Measurements from ENCODE around the gene DIP2C.

DIP2C gene

DNA sequence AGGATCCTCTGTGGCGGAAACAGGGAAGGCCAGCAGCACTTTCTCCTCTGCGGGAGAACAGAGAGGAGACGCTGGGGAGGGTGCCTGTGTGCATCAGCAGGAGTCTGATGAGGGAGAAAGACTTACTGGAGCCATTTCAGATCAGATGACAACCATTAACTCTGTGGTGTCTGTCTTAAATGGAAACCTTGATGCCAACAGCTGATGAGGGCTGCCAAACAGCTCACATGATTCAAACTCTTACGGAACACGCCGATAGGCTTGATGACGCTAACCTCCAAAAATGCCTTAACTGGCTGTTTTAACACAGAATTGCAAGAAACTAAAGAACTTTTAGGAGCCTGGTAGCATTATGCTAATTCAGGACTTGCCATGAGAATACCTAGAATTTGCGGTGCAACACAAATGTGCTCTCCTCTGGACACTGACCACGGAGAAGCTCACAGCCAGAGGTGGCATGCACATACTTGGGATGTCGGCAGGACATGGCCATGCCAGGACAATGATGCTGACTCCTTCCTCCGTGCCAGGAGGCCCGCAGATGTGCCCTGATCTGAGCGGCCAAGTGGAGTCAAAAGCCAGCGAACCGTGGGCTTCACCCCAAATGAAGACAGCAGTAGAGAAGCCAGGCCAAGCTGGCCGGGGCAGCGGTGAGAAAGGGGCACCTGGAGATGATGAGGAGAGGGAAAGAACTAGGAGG lies 399.3 kb downstream of the DIP2C start:
- peaks cover 0 to 11% (median 6%) of the 10 kb centered on the region in 4 donors for H3K4me1 ChIP-seq
- H3K36me3 ChIP-seq = peaks cover 14 to 55% (median 44%) of the 10 kb centered on the region in 3 donors
- DNase-seq = no peak
- H3K27me3 ChIP-seq = no peaks in the 10 kb centered on the region
- no peaks in the 10 kb centered on the region for H3K9me3 ChIP-seq
- TF ChIP-seq, protein P1, sequence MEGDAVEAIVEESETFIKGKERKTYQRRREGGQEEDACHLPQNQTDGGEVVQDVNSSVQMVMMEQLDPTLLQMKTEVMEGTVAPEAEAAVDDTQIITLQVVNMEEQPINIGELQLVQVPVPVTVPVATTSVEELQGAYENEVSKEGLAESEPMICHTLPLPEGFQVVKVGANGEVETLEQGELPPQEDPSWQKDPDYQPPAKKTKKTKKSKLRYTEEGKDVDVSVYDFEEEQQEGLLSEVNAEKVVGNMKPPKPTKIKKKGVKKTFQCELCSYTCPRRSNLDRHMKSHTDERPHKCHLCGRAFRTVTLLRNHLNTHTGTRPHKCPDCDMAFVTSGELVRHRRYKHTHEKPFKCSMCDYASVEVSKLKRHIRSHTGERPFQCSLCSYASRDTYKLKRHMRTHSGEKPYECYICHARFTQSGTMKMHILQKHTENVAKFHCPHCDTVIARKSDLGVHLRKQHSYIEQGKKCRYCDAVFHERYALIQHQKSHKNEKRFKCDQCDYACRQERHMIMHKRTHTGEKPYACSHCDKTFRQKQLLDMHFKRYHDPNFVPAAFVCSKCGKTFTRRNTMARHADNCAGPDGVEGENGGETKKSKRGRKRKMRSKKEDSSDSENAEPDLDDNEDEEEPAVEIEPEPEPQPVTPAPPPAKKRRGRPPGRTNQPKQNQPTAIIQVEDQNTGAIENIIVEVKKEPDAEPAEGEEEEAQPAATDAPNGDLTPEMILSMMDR (IDR thresholded peaks at IDR 0.05) = no peak
- no peak overlapping the region for H3K27ac ChIP-seq
- no peak overlapping the region for H3K4me3 ChIP-seq
- intact Hi-C loops (cut with DNase I; ENCODE audit: low total_unique reads) = no loop called here

DNA sequence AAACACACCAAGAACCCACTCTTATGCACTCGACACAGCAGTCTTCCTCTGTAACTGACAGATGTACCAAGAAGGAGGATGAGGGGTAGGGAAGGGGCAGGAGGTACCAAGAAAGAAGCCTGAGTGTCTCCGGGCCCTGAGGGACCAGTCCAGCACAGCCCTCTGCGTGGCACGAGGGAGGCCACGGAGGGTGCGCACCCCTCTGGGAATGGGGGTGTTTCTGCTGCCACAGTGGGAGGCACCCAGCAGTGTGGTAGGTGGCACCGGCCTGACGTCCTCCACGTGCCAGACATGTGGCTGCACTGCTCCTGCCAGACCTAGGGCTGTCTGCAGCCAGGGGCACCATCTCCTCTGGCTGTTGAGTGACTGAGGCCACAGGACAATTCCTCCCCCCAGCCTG lies 399.9 kb downstream of the DIP2C start:
- Histone ChIP-seq H3K27me3 (no peaks in the 10 kb centered on the region), H3K4me1 (peaks cover 0 to 11% (median 6%) of the 10 kb centered on the region in 4 donors), H3K4me3 (no peak overlapping the region), H3K9me3 (no peaks in the 10 kb centered on the region), H3K36me3 (peaks cover 19 to 61% (median 50%) of the 10 kb centered on the region in 3 donors), H3K27ac (no peak overlapping the region)
- TF ChIP-seq, protein P1 (IDR thresholded peaks at IDR 0.05) = no peak
- DNase-seq = no peak
- intact Hi-C loops (cut with DNase I; ENCODE audit: low total_unique reads) = no loop called here

DNA sequence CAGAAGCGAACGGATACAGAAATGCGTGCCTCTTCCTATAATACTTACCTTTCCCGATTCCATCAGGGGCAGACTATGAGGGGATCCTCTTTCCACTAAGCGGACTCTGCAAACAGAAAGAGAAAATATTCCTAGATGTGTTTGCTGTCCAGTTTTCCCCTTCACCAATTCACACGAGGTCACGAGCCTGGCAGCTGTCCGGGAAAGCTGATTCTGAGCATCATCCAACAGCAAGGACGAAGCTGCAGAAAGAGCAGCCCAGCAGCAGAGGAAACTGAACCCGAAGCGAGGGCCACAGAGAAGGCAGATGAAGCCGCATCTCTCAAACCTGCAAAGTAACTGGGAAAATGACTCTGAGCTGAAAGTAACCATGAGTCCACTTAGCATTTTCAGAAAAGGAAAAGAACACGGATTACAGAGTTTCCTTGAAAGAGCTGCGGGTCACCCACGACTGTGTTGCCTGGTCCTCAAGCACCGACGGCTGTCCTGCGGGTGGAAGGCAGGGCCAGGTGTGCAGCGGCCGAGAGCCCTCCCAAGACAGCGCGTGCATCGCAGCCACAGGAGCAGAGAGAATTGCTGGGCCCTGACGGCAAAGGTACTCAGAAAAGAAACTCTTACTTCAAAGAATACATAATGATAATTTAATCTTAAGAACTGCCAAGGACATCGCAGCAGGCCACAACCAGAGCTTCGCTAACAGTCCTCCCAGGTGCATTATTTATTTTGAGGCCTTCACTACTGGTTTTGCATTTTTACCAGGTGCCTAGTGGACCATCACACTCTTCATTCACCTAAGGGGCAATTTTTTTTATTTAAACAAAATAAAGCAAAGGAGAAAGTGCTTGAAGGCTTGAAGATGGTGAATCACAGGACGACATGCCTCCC lies 400.9 kb downstream of the DIP2C start:
- Histone ChIP-seq H3K4me3 (no peak overlapping the region), H3K27me3 (no peaks in the 10 kb centered on the region), H3K27ac (no peak overlapping the region), H3K9me3 (no peaks in the 10 kb centered on the region), H3K4me1 (peaks cover 0 to 11% (median 6%) of the 10 kb centered on the region in 4 donors), H3K36me3 (peaks cover 26 to 70% (median 60%) of the 10 kb centered on the region in 3 donors)
- TF ChIP-seq, protein P1 (IDR thresholded peaks at IDR 0.05) = no peak
- intact Hi-C loops (cut with DNase I; ENCODE audit: low total_unique reads) = no loop called here
- DNase-seq = no peak

DNA sequence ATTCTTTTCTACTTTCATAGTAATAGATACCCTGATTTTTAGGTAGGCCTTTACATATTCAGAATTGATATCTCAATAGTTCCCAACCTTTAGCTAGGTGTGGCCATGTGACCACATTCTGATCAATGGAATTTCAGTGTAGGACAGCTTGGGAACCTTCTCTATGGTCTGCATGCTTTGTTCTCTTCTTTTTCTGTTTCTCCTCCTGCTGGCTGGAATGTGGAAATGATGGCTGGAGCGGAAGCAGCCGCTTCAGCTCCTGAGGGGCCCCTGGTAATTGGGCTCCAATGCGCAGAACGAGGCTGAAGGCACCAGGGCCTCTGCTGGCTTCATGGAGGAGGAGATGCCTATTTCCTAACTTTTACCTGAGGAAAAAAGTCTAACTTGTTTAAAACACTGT lies 401.7 kb downstream of the DIP2C start:
- peaks cover 34 to 75% (median 67%) of the 10 kb centered on the region in 3 donors for H3K36me3 ChIP-seq
- TF ChIP-seq, protein P1 (IDR thresholded peaks at IDR 0.05) = no peak
- intact Hi-C loops (cut with DNase I; ENCODE audit: low total_unique reads) = no loop called here

DNA sequence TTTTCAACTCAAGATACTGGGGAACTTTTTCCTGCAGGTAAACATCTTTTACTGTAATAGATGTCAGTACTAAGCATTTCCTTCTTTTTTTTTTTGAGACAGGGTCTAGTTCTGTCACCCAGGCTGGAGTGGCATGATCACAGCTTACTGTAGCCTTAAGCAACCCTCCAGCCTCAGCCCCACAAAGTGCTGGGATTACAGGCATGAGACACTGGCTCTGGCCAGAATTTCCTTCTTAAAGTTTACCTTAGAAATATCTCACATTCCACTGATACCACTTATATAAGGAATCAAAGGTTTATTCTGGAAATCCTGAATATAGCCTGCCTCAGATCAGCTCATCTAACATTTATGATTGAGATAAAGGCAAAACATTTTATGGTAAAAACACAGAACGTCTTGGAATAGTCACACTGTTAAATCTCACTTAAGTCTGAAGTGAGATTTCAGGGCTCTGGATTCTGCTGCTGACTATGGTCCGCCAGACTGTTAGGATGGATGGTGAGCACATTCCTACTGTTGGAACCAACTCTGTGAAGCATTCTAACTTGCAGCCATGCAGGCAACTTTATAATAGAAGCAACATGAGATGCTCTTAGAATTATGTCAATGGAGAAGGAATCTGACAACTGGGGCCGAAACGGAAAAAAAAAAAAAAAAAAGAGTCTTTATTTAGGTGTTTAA lies 402.3 kb downstream of the DIP2C start:
- TF ChIP-seq, protein P1 (IDR thresholded peaks at IDR 0.05) = no peak
- no peak for DNase-seq
- peak overlapping the region in 1 of 2 donors; percentile 7 for H3K27ac ChIP-seq
- peaks cover 40 to 75% (median 72%) of the 10 kb centered on the region in 3 donors for H3K36me3 ChIP-seq
- peaks cover 0 to 11% (median 6%) of the 10 kb centered on the region in 4 donors for H3K4me1 ChIP-seq
- H3K4me3 ChIP-seq = no peak overlapping the region
- H3K27me3 ChIP-seq = no peaks in the 10 kb centered on the region
- H3K9me3 ChIP-seq = no peaks in the 10 kb centered on the region
- intact Hi-C loops (cut with DNase I; ENCODE audit: low total_unique reads) = no loop called here

More for the DNA sequence above, 401.7 kb downstream of the DIP2C start:
- Histone ChIP-seq H3K9me3 (no peaks in the 10 kb centered on the region), H3K4me3 (no peak overlapping the region), H3K27ac (no peak overlapping the region), H3K27me3 (no peaks in the 10 kb centered on the region), H3K4me1 (peaks cover 0 to 11% (median 6%) of the 10 kb centered on the region in 4 donors)
- DNase-seq = no peak
